Nephron (organoid): ENCODE results near the gene RAB39A.

ENCODE experiments used
- H3K27ac Mint-ChIP-seq, 3 experiments: 2 replicates each; pipeline ENCODE4 v1.8.0; 2020; ENCODE audit warnings: mixed read lengths in 3 of 3, mild to moderate bottlenecking in 2 of 3, moderate library complexity in 1 of 3
- H3K27me3 Mint-ChIP-seq: 2 replicates; pipeline ENCODE4 v1.8.0; 2021; ENCODE audit warnings: low read depth, mild to moderate bottlenecking, moderate library complexity, mixed read lengths
- H3K36me3 Mint-ChIP-seq: 2 replicates; pipeline ENCODE4 v1.8.0; 2020; ENCODE audit warnings: low read depth, mixed read lengths
- H3K4me1 Mint-ChIP-seq: 2 replicates; pipeline ENCODE4 v1.8.0; 2020; ENCODE audit warnings: mixed read lengths
- H3K4me3 Mint-ChIP-seq, 3 experiments: 2 replicates each; pipeline ENCODE4 v1.8.0; 2020; ENCODE audit warnings: mild to moderate bottlenecking in 3 of 3, mixed read lengths in 3 of 3, moderate library complexity in 2 of 3
- H3K9me3 Mint-ChIP-seq: 2 replicates; pipeline ENCODE4 v1.8.0; 2020; ENCODE audit warnings: mixed read lengths
- CTCF ChIP-seq, 3 experiments: fragments of 200-600 bp; sonication (generic); IDR thresholded peaks; one replicate each; pipeline ENCODE4 v1.5.0; 2021; ENCODE audit warnings: antibody characterized with exemption in 3 of 3; ENCODE audit not compliant: unreplicated experiment in 3 of 3

The RAB39A gene

DNA sequence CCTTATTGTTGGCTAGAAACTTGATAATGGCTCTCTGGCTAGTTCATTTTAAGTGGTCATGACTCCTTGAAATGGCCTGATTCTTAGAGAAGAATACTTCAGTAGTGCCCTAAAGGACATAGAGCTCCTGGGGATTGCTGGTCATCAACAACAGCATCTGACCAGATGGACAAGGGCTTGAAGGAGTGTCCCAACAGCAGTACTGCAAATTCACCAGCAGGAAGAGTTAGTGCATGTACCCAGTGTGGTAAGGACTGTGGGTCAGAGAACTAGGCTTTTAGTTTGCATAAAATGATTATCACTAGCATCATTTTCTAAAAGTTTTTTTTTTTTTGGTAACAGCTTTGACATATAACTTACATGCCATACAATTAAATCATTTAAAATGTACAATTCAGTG is 41.0 kb downstream of the RAB39A start:
- H3K4me1 Mint-ChIP-seq: no peaks in the 10 kb centered on the region
- TF ChIP-seq CTCF (IDR thresholded peaks at IDR 0.05; ENCODE audit: unreplicated experiment in 3 of 3): no peak
- no peaks in the 10 kb centered on the region for H3K27me3 Mint-ChIP-seq
- no peak overlapping the region for H3K27ac Mint-ChIP-seq
- H3K4me3 Mint-ChIP-seq: no peak overlapping the region
- H3K9me3 Mint-ChIP-seq: no peaks in the 10 kb centered on the region
- H3K36me3 Mint-ChIP-seq: no peaks in the 10 kb centered on the region

DNA sequence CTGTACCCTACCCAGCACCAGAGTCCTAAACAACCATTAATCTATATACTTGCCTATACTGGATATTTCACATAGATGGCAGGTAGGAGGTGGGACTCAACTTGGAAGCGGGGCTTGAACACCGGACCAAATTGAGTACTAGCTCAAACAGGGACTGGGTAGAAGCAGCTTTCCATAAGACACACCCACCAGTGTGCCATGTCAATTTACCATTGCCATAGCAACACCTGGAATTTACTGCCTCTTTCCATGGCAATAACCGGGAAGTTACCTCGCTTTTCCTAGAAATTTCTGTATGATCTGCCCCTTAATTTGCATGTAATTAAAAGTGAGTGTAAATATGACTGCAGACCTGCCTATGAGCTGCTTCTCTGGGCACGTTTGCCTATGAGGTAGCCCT is 41.8 kb downstream of the RAB39A start:
- no peaks in the 10 kb centered on the region for H3K9me3 Mint-ChIP-seq
- no peak overlapping the region for H3K4me3 Mint-ChIP-seq

DNA sequence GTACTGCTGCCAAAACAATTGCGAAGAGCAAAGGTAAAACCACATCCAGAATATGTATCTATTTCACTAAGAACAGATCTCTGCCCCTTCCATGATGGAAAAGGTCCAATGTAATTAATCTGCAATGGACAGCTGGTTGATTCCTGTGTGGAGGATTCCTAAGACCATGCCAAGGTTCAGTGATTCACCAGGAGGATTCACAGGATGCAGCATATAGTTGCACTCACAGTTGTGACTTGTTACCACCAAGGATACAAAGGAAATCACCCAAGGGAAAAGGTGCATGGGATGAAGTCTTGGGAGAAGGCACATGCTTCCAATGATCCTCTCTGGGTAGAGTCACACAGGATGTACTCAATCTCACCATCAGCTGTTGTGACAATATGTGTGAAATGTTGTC is 45.4 kb downstream of the RAB39A start:
- H3K4me3 Mint-ChIP-seq: no peak overlapping the region
- H3K27ac Mint-ChIP-seq: no peak overlapping the region
- no peaks in the 10 kb centered on the region for H3K36me3 Mint-ChIP-seq
- TF ChIP-seq CTCF (IDR thresholded peaks at IDR 0.05; ENCODE audit: unreplicated experiment in 3 of 3): no peak
- H3K9me3 Mint-ChIP-seq: no peaks in the 10 kb centered on the region
- H3K4me1 Mint-ChIP-seq: no peaks in the 10 kb centered on the region
- H3K27me3 Mint-ChIP-seq: peaks cover 3% of the 10 kb centered on the region

More for the DNA sequence above, 41.8 kb downstream of the RAB39A start:
- Mint-ChIP-seq H3K27me3 (no peaks in the 10 kb centered on the region), H3K27ac (no peak overlapping the region), H3K4me1 (no peaks in the 10 kb centered on the region), H3K36me3 (no peaks in the 10 kb centered on the region)
- no peak for TF ChIP-seq CTCF (IDR thresholded peaks at IDR 0.05; ENCODE audit: unreplicated experiment in 3 of 3)

DNA sequence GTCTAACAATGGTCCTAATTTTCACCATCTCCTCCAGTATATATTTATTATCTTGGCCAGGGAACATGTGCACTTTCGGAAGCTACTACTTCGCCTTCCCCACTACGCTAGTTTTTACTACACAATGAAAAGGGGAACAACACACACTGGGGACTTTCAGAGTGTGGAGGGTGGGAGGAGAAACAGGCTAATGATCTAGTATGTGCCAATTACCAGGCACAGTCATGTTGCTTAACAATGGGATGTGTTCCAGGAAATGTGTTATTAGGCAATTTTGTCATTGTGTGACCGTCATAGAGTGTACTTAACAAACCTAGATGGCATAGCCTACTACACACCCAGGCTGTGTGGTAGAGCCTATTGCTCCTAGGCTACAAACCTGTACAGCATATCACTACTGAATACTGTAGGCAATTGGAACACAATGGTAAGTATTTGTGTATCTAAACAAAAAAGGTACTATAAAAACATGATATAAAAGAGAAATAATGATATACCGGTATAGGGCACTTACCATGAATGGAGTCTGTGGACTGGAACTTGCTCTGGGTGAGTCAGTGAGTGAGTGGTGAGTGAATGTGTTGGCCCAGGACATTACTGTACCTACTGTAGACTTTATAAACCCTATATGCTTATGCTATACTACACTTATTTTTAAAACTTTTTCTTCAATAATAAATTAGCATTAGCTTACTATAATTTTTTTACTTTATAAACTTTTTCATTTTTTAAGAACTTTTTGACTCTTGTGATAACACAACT is 60.3 kb downstream of the RAB39A start:
- H3K27ac Mint-ChIP-seq: no peak overlapping the region
- H3K4me3 Mint-ChIP-seq: no peak overlapping the region
- no peaks in the 10 kb centered on the region for H3K27me3 Mint-ChIP-seq

GRCh38 chr11:107991868-107992414 is 63.7 kb downstream of the RAB39A start:
- Mint-ChIP-seq H3K27ac (no peak overlapping the region), H3K36me3 (no peaks in the 10 kb centered on the region), H3K27me3 (peaks cover 5% of the 10 kb centered on the region), H3K4me1 (no peaks in the 10 kb centered on the region), H3K9me3 (no peaks in the 10 kb centered on the region), H3K4me3 (no peak overlapping the region)
- TF ChIP-seq CTCF (IDR thresholded peaks at IDR 0.05; ENCODE audit: unreplicated experiment in 3 of 3): no peak

More for the DNA sequence above, 60.3 kb downstream of the RAB39A start:
- H3K4me1 Mint-ChIP-seq: no peaks in the 10 kb centered on the region
- no peaks in the 10 kb centered on the region for H3K36me3 Mint-ChIP-seq
- no peak for TF ChIP-seq CTCF (IDR thresholded peaks at IDR 0.05; ENCODE audit: unreplicated experiment in 3 of 3)
- no peaks in the 10 kb centered on the region for H3K9me3 Mint-ChIP-seq
